ENCODE measurements around the gene CNFN. TPM values are rescaled to one million over a fixed set of nuclear protein-coding genes. Genes with fewer than 3 reads are reported as not detected.

CNFN gene
- total RNA-seq, 1 donor from 2014 or later: not detected

DNA sequence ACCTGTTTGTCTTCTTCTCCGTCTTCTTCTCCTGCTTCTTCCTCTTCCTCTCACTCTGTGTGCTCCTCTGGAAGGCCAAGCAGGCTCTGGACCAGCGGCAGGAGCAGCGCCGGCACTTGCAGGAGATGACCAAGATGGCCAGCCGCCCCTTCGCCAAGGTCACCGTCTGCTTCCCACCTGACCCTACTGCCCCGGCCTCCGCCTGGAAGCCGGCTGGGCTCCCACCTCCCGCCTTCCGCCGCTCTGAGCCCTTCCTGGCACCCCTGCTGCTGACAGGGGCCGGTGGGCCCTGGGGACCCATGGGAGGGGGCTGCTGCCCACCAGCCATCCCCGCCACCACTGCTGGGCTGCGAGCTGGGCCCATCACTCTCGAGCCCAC, 13.9 kb downstream of the CNFN start:
- intact Hi-C loops (cut with micrococcal nuclease): no loop called here

DNA sequence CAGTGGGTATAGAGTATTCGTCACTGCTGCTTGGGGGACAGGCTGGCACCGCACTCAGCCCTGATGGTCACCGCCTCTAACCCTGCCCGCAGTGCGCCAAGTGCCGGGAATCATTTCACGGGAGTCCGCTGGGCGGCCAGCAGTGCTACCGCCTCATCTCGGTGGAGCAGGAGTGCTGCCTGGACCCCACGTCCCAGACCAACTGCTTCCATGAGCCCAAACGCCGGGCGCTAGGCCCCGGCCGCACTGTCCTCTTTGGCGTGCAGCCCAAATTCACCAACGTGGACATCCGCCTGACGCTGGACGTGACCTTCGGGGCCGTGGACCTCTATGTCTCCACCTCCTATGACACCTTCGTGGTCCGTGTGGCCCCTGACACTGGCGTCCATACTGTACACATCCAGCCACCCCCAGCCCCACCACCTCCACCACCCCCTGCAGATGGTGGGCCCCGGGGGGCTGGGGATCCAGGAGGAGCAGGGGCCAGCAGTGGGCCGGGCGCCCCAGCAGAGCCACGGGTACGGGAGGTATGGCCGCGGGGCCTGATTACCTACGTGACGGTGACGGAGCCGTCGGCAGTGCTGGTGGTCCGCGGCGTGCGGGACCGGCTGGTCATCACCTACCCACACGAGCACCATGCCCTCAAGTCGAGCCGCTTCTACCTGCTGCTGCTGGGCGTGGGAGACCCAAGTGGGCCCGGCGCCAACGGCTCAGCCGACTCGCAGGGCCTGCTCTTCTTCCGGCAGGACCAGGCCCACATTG, 14.5 kb downstream of the CNFN start:
- intact Hi-C loops (cut with micrococcal nuclease): no loop called here

DNA sequence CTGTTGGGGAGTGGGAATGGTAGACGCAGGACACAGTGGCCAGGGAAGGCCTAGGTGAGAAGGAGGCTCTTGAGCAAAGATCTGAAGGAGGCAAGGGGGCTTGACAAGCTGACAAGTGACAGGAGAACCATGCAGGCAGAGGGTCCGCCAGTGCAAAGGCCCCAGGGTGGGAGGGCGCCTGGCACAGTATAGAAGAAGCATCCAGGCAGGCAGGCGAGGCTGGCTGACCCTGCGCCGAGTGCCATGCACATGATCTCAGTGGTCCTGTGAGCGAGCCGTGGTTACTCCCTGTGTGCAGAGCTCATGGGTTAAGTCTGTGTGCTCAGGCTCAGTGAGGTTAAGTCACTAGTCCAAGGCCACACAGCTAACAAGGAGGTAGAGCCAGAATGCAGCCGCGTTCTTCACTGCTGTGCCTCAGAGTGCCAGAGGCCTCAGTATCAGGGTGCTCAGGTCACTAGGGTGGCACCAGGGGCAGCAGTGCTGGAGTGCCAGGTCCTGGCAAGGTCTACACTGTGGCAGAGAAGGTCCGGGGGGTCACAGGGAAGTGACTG, 15.2 kb downstream of the CNFN start:
- intact Hi-C loops (cut with micrococcal nuclease): no loop called here

DNA sequence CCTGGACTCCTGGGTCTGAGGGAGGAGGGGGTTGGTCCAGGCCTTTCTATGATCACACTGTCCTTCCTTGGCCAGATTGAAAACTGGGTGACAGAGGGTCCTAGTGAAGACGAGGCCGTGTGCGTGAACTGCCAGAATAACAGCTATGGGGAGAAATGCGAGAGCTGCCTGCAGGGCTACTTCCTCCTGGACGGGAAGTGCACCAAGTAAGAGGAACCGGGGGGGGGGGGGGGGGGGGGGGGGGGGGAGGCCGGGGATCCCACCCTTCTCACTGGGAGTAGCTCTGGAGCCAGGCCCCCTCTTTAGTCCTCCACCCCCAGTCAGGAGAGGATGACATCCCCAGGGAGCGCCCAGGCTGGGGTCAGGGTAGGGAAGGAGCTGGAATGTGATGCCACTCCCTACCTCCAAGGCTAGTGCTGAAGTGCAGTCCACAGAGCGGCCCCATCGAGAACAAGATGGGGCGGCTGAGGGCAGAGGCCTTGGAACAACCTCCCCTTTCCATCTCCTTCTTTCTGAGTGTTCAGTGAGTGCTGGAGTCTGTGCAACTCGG, 19.4 kb downstream of the CNFN start:
- intact Hi-C loops (cut with micrococcal nuclease): no loop called here

DNA sequence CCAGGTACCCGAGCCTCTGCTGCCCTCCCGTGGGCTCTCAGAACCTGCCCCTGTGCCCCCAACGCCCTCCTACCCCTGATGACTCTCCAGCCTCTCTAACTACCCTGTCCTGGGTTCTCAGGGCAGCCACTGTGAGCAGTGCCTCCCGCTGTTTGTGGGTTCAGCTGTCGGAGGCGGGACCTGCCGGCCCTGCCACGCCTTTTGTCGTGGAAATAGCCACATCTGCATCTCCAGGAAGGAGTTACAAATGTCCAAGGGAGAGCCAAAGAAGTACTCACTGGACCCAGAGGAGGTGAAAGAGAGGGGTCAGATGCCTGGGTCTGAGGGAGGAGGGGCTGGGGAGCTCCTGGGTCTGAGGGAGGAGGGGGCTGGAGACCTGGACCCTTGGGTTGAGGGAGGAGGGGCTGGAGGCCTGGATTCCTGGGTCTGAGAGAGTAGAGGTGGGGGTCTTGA, 20.0 kb downstream of the CNFN start:
- intact Hi-C loops (cut with micrococcal nuclease): no loop called here

DNA sequence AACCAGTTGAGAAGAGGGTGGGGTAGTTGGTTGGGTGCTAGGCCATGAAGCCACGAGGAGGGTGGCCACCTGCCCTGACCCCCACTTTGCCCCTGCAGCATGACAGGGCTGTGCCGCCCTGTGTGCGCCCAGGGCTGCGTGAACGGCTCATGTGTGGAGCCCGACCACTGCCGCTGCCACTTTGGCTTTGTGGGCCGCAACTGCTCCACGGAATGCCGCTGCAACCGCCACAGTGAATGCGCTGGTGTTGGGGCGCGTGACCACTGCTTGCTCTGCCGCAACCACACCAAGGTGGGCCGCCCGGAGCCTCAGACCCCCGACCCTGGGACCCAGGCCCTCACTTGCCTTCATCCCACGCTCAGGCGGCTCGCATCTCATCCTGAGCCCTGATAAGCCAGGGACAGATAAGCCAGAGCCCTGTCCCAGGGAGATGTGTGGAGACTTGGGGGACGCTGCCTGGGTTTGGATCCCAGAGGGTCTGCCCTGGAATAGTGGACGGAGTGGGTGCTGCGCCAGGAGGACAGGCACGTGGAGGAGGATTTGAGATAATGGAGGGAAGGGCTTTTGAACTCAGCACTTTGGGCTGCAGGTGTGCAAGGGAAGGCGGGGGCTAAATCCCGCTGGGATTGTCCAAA, 20.5 kb downstream of the CNFN start:
- intact Hi-C loops (cut with micrococcal nuclease): no loop called here

DNA sequence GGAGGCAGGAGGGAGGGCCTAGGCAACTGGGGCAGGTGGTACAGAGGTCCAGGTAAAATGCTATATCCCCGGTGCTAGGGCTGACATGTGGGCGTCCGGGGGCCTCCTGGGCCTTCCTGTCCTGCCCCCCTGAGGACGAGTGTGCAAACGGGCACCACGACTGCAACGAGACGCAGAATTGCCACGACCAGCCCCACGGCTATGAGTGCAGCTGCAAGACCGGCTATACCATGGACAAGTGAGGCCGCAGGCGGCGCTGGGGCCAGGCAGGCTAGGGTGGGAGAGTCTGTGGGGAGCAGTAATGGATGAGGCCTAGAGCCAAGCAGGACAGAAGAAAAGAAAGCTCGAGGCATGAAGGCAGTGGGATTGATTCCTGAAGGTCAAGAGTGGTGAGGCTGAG, 21.3 kb downstream of the CNFN start:
- intact Hi-C loops (cut with micrococcal nuclease): no loop called here

DNA sequence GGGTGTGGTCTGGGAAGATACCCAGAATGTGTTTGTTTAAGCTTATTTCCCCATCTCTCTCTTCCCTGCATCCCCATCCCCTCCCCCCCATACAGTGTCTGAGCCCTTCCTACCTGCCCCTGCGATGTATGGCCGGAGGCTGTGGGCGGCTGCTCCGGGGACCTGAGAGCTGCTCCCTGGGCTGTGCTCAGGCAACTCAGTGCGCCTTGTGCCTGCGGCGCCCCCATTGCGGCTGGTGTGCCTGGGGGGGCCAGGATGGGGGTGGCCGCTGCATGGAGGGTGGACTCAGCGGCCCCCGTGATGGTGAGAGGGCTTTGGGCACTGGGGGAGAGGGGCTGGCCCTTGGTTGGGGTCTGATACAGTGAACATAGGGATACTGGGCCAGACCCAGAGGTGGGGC, 21.7 kb downstream of the CNFN start:
- intact Hi-C loops (cut with micrococcal nuclease): no loop called here

DNA sequence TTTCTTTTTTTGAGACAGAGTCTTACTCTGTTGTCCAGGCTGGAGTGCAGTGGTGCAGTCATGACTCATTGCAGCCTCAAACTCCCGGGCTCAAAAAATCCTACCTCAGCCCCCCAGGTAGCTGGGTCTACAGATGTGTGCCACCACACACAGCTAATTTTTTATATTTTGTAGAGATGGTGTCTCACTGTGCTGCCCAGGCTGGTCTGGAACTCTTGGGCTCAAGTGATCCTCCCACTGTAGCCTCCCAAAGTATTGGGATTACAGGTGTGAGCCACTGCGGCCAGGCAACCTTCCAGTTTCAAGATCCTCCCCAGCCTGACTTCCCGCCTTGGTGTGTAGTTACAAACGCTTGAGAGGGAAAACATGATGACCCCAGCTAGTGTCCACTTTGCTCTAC, 22.2 kb downstream of the CNFN start:
- intact Hi-C loops (cut with micrococcal nuclease): no loop called here

DNA sequence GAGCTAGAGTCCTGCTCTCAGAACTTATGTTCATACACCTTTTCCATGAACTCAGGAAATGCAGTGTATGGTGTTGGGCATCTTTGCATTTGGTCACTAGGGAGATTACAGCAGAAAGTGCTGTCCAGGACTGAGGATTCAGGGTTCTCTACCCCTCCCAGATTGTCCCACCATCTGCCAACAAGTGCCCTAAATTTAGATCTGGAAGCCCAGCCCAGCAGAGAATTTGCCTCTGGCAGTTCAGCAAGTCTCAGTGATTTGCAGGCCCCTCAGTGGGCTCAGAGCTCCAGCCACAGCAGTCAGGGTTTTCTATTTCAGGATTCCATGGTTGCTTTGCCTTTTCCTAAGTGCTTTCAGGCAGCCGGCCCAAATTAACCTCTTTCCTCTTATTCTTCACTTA, 23.4 kb downstream of the CNFN start:
- intact Hi-C loops (cut with micrococcal nuclease): no loop called here

DNA sequence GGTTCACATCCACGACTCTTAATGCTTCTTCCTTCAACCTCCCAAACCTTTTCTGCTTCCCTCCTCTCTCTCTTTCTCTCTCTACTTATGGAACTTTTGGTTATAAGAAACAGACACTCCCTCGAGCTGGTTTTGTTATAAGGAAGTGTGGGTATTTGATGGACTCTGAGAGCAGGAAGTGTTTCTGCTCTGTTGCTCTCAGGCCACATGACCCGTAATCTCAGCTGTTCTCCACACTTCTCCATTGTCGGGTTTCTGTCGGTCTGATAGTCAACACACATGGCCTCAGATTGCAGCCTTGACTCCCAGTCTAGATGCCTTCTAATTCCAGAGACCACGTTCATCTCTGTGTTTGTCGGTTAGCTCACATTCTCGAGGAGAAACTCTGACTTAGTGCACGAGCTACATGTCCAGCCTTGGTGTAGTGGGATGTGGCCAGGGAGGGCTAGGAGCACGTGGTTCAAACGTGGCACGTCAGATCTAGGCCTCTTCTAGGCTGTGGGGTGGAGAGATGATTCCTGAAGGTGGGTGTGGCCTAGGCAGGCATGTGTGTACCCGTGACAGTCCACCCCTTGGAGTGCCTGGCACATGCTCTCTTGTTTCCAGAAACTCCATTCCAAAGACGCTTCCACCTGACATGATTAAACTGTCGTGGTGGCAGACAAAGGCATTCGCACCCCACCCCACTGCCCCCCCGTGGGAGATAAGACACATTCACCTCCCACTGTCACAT, 26.3 kb downstream of the CNFN start:
- intact Hi-C loops (cut with micrococcal nuclease): no loop called here

DNA sequence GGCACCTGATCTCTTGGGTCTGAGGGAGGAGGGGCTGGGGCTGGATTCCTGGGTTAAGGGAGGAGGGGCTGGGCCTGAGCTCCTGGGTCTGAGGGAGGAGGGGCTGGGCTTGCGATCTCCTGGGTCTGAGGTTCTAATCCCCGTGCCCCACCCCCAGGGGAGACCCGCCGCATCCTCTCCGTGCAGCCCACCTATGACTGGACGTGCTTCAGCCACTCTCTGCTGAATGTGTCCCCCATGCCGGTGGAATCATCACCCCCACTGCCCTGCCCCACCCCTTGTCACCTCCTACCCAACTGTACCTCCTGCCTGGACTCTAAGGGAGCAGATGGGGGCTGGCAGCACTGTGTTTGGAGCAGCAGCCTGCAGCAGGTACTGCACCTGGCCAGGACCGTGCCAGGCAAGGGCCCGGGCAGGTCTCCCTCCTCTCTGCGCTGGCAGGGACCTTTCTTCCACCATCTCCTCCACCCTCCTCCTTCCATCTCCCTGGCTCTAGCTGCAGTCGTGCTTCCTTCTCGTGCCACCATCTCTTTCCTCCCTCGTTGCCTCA, 27.1 kb downstream of the CNFN start:
- intact Hi-C loops (cut with micrococcal nuclease): no loop called here

DNA sequence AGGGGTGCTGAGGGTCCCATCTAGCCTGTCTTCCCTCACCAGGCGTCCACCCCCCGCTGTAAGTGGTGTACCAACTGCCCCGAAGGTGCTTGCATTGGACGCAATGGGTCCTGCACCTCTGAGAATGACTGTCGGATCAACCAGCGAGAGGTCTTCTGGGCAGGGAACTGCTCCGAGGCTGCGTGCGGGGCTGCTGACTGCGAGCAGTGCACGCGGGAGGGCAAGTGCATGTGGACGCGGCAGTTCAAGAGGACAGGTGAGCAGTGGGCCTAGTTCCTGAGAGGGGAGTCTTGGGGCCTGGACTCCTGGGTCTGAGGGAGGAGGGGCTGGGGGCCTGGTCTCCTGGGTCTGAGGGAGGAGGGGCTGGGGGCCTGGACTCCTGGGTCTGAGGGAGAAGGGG, 27.8 kb downstream of the CNFN start:
- intact Hi-C loops (cut with micrococcal nuclease): no loop called here

DNA sequence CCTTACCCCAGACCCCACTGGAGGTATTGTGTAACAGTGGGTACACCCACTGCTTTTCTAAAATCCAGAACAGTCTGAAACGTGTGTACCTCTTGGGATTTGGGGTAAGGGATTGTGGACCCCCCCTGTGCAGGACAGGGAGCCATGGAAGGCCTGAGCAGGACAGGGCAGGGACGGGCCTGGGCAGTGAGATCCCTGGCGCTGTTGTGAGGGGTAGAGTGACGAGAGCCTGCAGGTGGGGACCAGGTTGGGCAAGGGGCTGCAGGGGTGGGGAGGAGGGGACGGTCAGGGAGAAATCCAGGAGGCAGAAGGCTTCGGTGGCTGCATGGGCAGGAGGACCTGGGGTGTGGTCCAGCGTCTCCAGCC, 28.6 kb downstream of the CNFN start:
- intact Hi-C loops (cut with micrococcal nuclease): no loop called here

DNA sequence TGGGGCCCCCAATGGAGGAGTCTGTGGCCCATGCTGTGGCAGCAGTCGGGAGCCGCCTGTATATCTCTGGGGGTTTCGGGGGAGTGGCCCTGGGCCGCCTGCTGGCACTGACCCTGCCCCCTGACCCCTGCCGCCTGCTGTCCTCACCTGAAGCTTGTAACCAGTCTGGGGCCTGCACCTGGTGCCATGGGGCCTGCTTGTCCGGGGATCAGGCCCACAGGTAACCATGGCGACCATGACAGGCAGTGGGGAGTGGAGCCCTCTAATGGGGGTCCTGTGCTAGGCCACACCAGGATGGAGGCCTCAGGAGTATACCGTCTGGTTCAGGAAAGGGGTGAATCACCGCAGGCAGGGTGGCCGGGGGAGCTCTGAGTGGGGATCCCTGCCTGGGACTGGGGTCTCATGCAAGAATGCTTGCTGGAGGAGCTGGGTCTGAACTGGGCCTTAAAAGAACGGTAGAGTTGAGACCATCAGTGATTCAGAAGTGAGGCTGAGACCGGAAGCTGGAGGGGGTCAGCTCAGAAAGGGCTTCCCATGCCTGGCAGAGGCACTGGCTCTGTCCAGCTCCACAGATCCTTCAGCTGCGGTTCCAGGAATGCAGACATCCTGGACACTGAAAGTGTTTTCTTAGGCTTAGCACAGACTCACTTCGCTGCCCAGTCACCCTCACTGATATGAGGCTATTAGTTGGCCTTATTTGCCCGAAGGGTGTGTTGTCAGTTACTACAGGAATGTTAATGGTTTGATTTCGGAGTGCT, 29.1 kb downstream of the CNFN start:
- intact Hi-C loops (cut with micrococcal nuclease): no loop called here

DNA sequence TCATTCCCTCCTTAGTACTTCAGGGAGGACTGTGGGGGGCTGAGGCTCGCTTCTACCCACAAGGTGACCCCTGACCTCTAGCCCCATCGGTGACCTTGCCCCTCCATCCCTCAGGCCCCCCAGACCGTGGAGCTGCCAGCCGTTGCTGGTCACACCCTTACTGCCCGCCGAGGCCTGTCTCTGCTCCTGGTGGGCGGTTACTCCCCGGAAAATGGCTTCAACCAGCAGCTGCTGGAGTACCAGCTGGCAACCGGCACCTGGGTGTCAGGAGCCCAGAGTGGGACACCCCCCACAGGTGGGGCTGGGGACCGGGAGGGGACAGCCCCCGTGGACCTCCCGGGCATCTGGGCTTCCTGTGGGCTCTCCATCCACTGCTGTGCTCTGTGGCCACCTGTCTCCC, 32.8 kb downstream of the CNFN start:
- intact Hi-C loops (cut with micrococcal nuclease): no loop called here

DNA sequence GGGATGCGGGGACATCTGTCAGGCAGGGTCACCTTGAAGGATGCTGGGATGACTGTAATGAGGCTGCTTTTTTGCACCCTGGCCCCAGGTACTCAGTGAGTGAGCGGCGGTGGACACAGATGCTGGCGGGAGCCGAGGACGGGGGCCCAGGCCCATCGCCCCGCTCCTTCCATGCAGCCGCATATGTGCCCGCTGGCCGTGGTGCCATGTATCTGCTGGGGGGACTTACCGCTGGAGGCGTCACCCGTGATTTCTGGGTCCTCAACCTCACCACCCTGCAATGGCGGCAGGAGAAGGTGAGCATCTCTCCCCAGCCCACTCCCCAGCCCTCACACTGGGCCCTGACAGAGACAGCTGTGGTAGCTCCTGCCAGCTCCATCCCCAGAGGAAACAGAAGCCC, 33.4 kb downstream of the CNFN start:
- intact Hi-C loops (cut with micrococcal nuclease): no loop called here

DNA sequence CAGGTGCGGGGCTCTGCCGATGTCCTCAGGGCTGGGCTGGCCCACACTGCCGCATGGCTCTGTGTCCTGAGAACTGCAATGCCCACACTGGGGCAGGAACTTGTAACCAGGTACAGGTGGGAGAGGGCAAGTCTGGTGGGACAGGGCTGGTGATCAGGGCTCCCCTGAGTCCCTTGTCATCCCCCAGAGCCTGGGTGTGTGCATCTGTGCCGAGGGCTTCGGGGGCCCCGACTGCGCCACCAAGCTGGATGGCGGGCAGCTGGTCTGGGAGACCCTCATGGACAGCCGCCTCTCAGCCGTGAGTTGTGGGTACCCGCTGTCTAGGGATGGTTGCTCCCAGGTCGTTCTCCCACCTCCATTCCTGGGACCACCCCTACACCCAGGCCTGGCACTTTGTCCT, 34.2 kb downstream of the CNFN start:
- intact Hi-C loops (cut with micrococcal nuclease): no loop called here

DNA sequence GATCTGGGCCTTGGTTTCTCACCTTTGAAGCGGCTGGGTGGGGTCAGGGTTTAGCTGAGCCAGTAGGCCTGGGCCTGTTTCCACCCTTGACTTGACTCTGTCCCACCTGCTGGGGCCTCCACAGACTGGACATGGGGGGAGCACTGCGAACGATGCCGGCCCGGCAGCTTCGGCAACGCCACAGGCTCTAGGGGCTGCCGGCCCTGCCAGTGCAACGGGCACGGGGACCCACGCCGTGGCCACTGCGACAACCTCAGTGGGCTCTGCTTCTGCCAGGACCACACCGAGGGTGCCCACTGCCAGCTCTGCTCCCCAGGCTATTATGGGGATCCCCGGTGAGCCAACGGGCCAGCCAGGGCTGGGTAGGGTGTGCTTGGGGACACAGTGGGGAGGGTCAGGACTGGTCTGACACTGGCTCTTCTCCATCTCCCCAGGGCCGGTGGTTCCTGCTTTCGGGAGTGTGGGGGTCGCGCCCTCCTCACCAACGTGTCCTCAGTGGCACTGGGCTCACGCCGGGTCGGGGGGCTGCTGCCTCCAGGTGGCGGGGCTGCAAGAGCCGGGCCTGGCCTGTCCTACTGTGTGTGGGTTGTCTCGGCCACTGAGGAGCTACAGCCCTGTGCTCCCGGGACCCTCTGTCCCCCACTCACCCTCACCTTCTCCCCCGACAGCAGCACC, 36.6 kb downstream of the CNFN start:
- intact Hi-C loops (cut with micrococcal nuclease): no loop called here

Data from T-helper 1 cell treated with Interleukin-12 subunit alpha and Interleukin-12 subunit beta and Interleukin-4 antibody, amounts not matched to agents 30 ng/mL and 1 ng/mL, for 36 hours (primary cell).